ENCODE measurements around the gene KRT85.
A peak's percentile ranks its signal among the peaks of the same experiment; 100 is the strongest.
"Not testable (repeated sequence)": the region's sequence is repeated elsewhere in the genome, so short reads cannot be mapped to it uniquely, and the experiment has no call there.

Gene KRT85

GRCh38 chr12:52351196-52352059 is 15.9 kb downstream of the KRT85 start:
- Histone ChIP-seq H3K9me3 (ENCODE audit: control insufficient read depth, low read length) (no peaks in the 10 kb centered on the region), H3K4me3 (ENCODE audit: low read length) (no peak overlapping the region), H3K36me3 (ENCODE audit: control insufficient read depth, insufficient read depth, low read length) (no peaks in the 10 kb centered on the region), H3K4me1 (ENCODE audit: control insufficient read depth, insufficient read depth, low read length) (peaks cover 47% of the 10 kb centered on the region), H3K27me3 (ENCODE audit: control insufficient read depth, insufficient read depth, low read length) (no peaks in the 10 kb centered on the region), H3K9ac (ENCODE audit: low read length) (no peak overlapping the region)

DNA sequence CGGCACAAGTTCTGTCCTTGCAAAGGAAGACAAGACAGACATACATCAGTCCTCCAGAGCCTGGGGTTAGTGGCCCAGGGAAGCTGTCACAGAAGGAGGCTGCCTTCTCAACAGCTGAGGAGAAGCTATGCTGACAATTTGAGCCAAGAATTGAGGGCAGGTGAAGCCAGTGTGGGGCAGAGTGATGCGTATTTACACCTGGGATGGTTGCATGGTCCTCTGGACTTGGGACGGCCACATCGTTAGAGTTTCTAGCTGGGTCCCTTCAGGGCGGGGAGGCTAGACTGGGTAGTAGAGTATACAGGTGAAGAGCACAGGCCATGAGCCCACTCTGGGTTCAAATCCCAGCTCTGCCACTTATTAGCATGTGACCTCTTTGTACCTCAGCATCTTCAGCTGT is 16.5 kb downstream of the KRT85 start:
- H3K27me3 ChIP-seq (ENCODE audit: control insufficient read depth, insufficient read depth, low read length) = no peaks in the 10 kb centered on the region
- no peaks in the 10 kb centered on the region for H3K36me3 ChIP-seq (ENCODE audit: control insufficient read depth, insufficient read depth, low read length)
- no peak overlapping the region for H3K4me3 ChIP-seq (ENCODE audit: low read length)
- no peaks in the 10 kb centered on the region for H3K9me3 ChIP-seq (ENCODE audit: control insufficient read depth, low read length)
- no peak overlapping the region for H3K9ac ChIP-seq (ENCODE audit: low read length)
- peaks cover 53% of the 10 kb centered on the region for H3K4me1 ChIP-seq (ENCODE audit: control insufficient read depth, insufficient read depth, low read length)

GRCh38 chr12:52350021-52350620 is 17.2 kb downstream of the KRT85 start:
- no peak overlapping the region for H3K9ac ChIP-seq (ENCODE audit: low read length)
- no peak overlapping the region for H3K4me3 ChIP-seq (ENCODE audit: low read length)
- H3K36me3 ChIP-seq (ENCODE audit: control insufficient read depth, insufficient read depth, low read length) = no peaks in the 10 kb centered on the region
- H3K27me3 ChIP-seq (ENCODE audit: control insufficient read depth, insufficient read depth, low read length) = no peaks in the 10 kb centered on the region
- H3K9me3 ChIP-seq (ENCODE audit: control insufficient read depth, low read length) = no peaks in the 10 kb centered on the region
- H3K4me1 ChIP-seq (ENCODE audit: control insufficient read depth, insufficient read depth, low read length) = peaks cover 57% of the 10 kb centered on the region

DNA sequence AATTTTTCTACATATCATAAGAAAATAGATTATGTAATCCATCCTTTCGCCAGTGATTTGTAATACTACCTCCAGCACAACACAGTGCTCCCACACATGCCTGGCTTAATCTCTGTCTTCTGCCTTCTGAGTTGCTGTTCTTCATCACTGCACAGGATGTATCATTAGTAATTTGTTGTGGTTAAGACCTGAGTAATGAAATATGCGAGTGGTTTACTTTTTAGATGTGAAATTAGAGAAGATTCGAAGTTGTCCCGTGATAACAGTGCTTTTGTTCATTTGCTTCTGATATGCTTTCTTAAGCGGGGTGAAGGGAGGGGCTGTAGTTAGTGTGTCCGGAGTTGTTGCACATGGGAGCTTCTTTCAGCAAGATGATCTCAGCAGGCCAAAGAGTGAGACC is 18.1 kb downstream of the KRT85 start:
- Histone ChIP-seq H3K9me3 (ENCODE audit: control insufficient read depth, low read length) (no peaks in the 10 kb centered on the region), H3K36me3 (ENCODE audit: control insufficient read depth, insufficient read depth, low read length) (no peaks in the 10 kb centered on the region), H3K9ac (ENCODE audit: low read length) (no peak overlapping the region), H3K4me1 (ENCODE audit: control insufficient read depth, insufficient read depth, low read length) (peaks cover 67% of the 10 kb centered on the region), H3K4me3 (ENCODE audit: low read length) (no peak overlapping the region), H3K27me3 (ENCODE audit: control insufficient read depth, insufficient read depth, low read length) (no peaks in the 10 kb centered on the region)

DNA sequence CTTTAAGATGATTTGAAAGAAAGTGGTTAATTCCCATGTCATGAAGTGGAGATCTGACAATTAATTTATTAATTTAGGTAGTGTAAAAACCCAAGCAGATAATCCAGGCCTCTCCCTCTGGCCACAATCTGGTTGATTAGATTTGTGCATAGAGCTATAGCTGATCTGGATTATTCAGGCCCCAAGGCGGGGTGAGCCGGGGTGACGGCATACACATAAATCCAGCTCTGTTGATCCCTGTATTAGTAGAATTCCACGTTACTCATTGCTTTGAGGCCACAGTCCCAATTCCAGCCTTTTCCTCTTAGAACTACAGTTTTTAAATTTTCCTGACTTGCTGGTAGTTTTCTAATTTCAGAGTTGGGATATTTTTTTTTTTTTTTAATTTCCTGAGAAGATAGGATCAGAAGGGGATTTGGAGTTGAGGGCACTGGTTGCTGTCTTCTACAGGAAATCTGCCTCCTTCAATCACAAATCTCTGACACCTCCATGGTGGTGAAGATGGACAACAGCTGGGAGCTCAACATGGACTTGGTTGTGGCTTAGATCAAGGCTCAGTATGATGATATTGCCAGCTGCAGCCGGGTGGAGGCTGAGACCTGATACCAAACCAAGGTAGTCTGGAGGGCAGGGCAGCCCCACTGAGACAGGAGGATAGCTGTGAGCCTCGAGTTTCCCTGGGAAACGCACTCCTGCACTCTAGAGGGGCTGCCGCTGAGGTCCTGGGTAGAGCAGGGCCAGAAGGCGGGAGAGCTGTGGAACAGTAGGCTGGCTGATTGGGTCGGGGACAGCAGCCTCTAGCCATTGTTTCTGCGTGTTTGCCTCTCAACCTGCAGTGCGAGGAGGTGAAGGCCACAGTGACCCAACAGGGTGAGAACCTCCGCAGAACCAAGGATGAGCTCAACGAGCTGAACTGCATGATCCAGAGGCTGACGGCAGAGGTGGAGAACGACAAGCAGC is 19.4 kb downstream of the KRT85 start:
- peak overlapping the region; percentile 47 for H3K9ac ChIP-seq (ENCODE audit: low read length)
- no peaks in the 10 kb centered on the region for H3K36me3 ChIP-seq (ENCODE audit: control insufficient read depth, insufficient read depth, low read length)
- H3K9me3 ChIP-seq (ENCODE audit: control insufficient read depth, low read length) = no peaks in the 10 kb centered on the region
- H3K4me1 ChIP-seq (ENCODE audit: control insufficient read depth, insufficient read depth, low read length) = peaks cover 67% of the 10 kb centered on the region
- H3K4me3 ChIP-seq (ENCODE audit: low read length) = no peak overlapping the region
- no peaks in the 10 kb centered on the region for H3K27me3 ChIP-seq (ENCODE audit: control insufficient read depth, insufficient read depth, low read length)

DNA sequence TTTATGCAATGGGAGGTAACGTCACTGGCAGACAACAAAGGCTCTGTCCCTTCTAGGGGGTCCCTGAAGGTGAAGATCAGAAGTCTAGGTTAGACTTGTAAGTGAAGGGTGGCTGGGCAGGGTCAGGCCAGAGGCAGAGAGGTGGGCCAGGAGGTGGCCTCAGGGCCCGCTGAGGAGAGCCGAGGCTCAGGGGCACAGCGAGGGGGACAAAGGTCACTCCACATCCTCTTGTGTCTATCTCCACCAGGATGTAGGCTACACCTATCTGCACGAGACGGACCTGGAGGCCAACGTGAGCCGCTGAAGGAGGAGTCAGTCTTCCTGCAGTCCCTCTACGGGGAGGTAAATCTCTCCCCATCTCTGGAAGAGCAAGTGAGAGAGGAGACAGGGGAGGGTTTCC is 20.3 kb downstream of the KRT85 start:
- peak overlapping the region; percentile 47 for H3K9ac ChIP-seq (ENCODE audit: low read length)
- H3K27me3 ChIP-seq (ENCODE audit: control insufficient read depth, insufficient read depth, low read length) = peaks cover 4% of the 10 kb centered on the region
- H3K4me3 ChIP-seq (ENCODE audit: low read length) = no peak overlapping the region
- peaks cover 62% of the 10 kb centered on the region for H3K4me1 ChIP-seq (ENCODE audit: control insufficient read depth, insufficient read depth, low read length)
- H3K36me3 ChIP-seq (ENCODE audit: control insufficient read depth, insufficient read depth, low read length) = no peaks in the 10 kb centered on the region
- no peaks in the 10 kb centered on the region for H3K9me3 ChIP-seq (ENCODE audit: control insufficient read depth, low read length)

- H3K4me3 ChIP-seq (ENCODE audit: low read length) = no peak overlapping the region
- H3K36me3 ChIP-seq (ENCODE audit: control insufficient read depth, insufficient read depth, low read length) = no peaks in the 10 kb centered on the region
- H3K9me3 ChIP-seq (ENCODE audit: control insufficient read depth, low read length) = no peaks in the 10 kb centered on the region
- H3K9ac ChIP-seq (ENCODE audit: low read length) = peak overlapping the region; percentile 47
- H3K4me1 ChIP-seq (ENCODE audit: control insufficient read depth, insufficient read depth, low read length) = peaks cover 57% of the 10 kb centered on the region
- peaks cover 4% of the 10 kb centered on the region for H3K27me3 ChIP-seq (ENCODE audit: control insufficient read depth, insufficient read depth, low read length)
Measured at GRCh38 chr12:52346593-52346992, 20.7 kb downstream of the KRT85 start.

- H3K36me3 ChIP-seq (ENCODE audit: control insufficient read depth, insufficient read depth, low read length); H3K9ac ChIP-seq (ENCODE audit: low read length); H3K9me3 ChIP-seq (ENCODE audit: control insufficient read depth, low read length); H3K27me3 ChIP-seq (ENCODE audit: control insufficient read depth, insufficient read depth, low read length); H3K4me3 ChIP-seq (ENCODE audit: low read length): not testable (repeated sequence)
- H3K4me1 ChIP-seq (ENCODE audit: control insufficient read depth, insufficient read depth, low read length) = peaks cover 42% of the 10 kb centered on the region
Measured at GRCh38 chr12:52345041-52345440, 22.2 kb downstream of the KRT85 start.

- H3K4me3 ChIP-seq (ENCODE audit: low read length) = no peak overlapping the region
- H3K9ac ChIP-seq (ENCODE audit: low read length) = no peak overlapping the region
- peaks cover 40% of the 10 kb centered on the region for H3K4me1 ChIP-seq (ENCODE audit: control insufficient read depth, insufficient read depth, low read length)
- peaks cover 4% of the 10 kb centered on the region for H3K27me3 ChIP-seq (ENCODE audit: control insufficient read depth, insufficient read depth, low read length)
- no peaks in the 10 kb centered on the region for H3K36me3 ChIP-seq (ENCODE audit: control insufficient read depth, insufficient read depth, low read length)
- H3K9me3 ChIP-seq (ENCODE audit: control insufficient read depth, low read length) = no peaks in the 10 kb centered on the region
Measured at GRCh38 chr12:52344111-52344510, 23.2 kb downstream of the KRT85 start.

GRCh38 chr12:52343550-52343949 is 23.7 kb downstream of the KRT85 start:
- H3K4me3 ChIP-seq (ENCODE audit: low read length) = no peak overlapping the region
- H3K9me3 ChIP-seq (ENCODE audit: control insufficient read depth, low read length) = no peaks in the 10 kb centered on the region
- no peak overlapping the region for H3K9ac ChIP-seq (ENCODE audit: low read length)
- peaks cover 40% of the 10 kb centered on the region for H3K4me1 ChIP-seq (ENCODE audit: control insufficient read depth, insufficient read depth, low read length)
- peaks cover 4% of the 10 kb centered on the region for H3K27me3 ChIP-seq (ENCODE audit: control insufficient read depth, insufficient read depth, low read length)
- H3K36me3 ChIP-seq (ENCODE audit: control insufficient read depth, insufficient read depth, low read length) = no peaks in the 10 kb centered on the region

GRCh38 chr12:52342781-52343490 is 24.3 kb downstream of the KRT85 start:
- H3K9me3 ChIP-seq (ENCODE audit: control insufficient read depth, low read length) = no peaks in the 10 kb centered on the region
- peaks cover 4% of the 10 kb centered on the region for H3K27me3 ChIP-seq (ENCODE audit: control insufficient read depth, insufficient read depth, low read length)
- peaks cover 35% of the 10 kb centered on the region for H3K4me1 ChIP-seq (ENCODE audit: control insufficient read depth, insufficient read depth, low read length)
- H3K36me3 ChIP-seq (ENCODE audit: control insufficient read depth, insufficient read depth, low read length) = no peaks in the 10 kb centered on the region
- H3K9ac ChIP-seq (ENCODE audit: low read length) = no peak overlapping the region
- H3K4me3 ChIP-seq (ENCODE audit: low read length) = no peak overlapping the region

Measured in mucosa of stomach (tissue), 1 donor.